Stimulated activated CD4-positive, alpha-beta T cell treated with anti-CD3 and anti-CD28 coated beads, Interleukin-4, amount 100 ng/mL, for 1 hour (primary cell): ENCODE measurements around the gene NLRP6.
"Not testable (repeated sequence)": the region's sequence is repeated elsewhere in the genome, so short reads cannot be mapped to it uniquely, and the experiment has no call there.

ENCODE experiments used
- DNase-seq: peaks from one replicate; pipeline ENCODE4 v3.0.0-alpha.2; 2020

NLRP6 gene

GRCh38 chr11:256952-257737, 21.1 kb upstream of the NLRP6 start:
- DNase-seq: no peak

- no peak for DNase-seq
These were observed 20.3 kb upstream of the NLRP6 start for GRCh38 chr11:257766-258493.

DNA sequence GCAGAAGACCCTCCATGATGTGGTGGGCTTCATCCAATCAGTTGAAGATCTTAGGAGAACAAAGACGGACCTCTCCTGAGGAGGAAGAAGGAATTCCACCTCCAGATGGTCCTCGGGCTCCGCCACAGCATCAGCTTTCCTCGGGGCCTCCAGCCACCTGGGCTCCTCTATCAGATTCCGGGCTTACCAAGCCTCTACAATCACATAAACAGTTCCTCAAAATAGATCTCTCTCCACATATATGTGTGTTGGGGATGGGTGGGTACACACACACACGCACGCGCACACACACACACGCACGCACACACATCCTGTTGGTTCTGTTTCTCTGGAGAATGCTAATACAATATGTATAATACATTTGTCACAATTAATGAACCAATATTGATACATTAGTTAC, 18.8 kb upstream of the NLRP6 start:
- DNase-seq: no peak

DNA sequence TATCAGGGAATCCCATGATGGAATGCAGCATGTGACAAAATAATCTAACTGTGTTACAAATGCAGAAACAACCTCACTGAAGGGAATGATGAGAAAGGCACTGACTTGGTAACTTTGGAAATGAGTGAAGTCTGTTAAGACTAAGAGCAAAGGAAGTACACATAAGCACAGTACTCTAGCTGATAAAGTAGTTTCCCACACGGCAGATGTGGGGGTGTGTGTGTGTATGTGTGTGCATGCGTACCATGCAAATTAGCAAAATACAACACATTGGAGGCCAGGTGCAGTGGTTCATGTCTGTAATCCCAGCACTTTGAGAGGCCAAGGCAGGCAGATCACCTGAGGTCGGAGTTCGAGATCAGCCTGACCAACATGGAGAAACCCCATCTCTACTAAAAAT, 16.6 kb upstream of the NLRP6 start:
- DNase-seq: no peak

- peak; percentile 26 for DNase-seq
These were observed 11.3 kb upstream of the NLRP6 start for GRCh38 chr11:266676-267439.

DNA sequence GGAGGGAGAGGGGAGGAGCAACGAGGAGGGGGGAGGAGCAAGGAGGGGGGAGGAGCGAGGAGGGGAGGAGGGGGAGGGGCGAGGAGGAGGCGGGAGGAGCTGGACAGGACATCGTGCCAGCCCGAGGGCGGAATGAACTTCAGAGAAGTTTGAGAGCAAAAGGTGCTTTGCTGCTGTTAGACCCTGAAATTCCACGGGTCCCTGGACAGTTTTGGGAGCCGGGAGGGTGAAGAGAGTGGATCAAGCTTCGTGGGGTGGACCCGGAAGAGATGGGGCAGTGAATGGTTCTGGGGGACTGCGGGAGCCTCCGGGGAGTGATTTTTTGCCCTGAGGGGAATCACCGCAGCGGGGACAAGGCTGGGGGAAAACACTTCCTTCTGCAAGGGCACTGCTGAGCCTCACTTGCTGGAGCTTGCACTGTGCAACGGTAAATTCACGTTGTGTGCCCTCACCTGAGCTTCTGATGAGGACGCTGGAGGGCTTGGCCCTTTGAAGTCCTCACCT, 10.7 kb upstream of the NLRP6 start:
- peak; percentile 59 for DNase-seq

- not testable (repeated sequence) for DNase-seq
These were observed 9.5 kb upstream of the NLRP6 start for GRCh38 chr11:268716-269145.

DNA sequence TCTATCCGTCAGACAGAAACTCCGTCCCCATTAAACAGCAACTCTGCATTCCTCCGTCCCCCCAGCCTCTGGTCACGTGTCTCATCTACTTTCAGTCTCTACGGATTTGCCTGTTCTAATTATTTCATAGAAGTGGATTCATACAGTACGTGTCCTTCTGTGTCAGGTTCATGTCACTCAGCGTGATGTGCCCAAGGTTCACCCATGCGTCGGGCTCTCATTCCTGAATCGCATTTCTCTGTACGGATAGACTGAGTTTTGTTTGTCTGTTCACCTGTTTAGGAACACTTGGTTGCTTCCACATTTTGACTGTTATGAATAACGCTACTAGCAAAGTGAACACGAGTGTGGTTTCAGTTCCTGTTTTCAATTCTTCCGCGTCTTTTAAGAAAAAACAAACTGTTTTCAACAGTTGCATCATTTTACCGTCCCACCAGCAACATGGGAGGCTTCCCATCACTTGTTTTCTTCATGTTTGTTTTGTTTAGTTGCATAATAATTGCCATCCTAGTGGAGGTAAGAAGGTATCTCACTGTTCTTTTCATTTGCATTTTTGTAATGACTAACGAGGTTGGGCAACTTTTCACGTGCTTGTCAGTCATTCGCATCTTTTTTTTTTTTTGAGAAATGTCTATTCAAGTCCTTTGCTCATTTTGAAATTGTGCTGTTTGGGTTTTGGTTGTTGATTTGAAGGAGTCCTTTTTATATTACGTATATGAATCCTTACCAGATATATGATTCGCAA, 8.9 kb upstream of the NLRP6 start:
- peak; percentile 40 for DNase-seq

- no peak for DNase-seq
These were observed 7.5 kb upstream of the NLRP6 start for GRCh38 chr11:270451-271318.

DNA sequence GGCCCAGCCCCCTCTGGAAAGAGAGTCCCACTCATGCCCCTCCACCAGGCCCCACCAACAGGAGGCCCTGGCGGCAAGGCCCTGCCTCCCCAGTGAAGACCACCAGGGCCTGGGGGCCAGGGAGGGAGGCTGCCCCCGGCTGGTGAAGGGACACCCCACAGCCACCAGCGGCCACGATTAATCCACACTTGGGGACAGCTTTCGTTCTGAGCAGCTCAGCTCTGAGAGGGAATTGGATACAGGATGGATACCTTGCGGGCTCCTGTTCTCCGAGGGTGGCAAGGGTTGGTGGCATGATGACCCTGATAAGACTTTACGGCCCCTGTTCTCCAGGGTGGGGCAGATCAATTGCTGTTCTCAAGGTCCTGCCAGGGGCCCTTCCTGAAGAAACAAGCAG, 6.9 kb upstream of the NLRP6 start:
- DNase-seq: no peak

DNA sequence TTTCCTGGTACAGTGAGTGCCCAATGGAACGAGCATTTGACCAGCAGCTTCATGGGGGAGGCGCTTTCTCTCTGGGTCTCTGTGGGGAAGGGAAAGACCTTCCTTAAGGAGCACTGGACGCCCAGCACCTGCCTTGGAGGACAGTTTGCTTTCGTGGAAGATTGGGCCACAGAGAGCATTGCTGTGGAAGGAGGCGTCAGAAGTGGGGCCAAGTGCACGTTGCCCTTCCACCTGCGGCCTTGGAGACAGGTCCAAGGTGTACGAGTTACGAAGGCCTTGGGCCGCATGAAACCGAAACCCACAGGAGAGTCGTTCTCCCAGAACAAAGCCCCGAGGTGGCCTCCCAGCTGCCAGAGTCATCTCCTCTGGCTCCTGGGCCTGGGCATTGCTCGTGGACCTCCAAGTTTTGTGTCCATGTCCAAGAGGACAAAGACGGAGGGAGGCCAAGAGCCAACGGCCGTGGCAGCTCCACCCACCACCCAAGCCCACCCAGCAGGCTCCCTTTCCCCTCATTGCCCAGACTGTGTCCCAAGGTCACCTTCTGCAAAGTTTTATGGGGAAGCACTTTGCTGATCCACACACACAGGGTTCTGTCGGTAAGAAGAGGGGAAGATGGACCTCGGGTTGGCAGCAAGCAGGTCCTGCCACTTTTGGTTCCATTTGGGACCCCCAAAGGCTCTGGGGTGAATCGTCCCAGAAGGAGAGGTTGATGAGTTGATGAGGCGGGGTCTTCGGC, 5.8 kb upstream of the NLRP6 start:
- no peak for DNase-seq

DNA sequence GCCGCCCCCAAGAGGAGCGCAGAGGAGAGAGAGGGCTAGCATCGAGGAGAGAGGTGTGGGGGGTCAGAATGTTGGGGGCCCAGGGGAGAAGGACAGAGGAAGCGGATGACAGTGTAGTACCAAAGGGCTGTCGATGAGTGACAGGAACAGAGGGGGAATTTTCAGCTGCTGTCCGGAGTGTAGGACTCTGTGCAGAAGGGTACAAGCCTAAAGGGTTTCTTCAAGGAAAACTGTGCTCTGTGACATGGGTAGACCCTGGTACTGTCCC, 5.3 kb upstream of the NLRP6 start:
- DNase-seq: no peak

DNA sequence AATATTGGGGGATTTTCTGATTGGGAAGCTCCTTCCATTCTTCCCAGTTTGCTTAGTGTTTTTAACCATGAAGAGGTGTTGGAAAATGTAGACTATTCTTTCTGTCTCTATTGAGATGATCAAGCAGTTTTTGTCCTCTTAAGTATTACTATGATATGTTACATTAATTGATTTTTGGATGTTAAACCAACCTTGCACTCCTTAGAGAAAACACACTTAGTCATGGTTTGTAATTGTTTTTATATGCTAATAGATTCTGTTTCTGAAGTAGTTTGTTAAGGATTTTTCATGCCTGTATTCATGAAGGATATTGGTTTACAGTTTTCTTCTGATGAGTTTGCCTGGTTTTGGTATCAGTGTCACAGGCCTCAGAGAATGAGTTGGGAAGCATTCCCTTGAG, 2.0 kb upstream of the NLRP6 start:
- DNase-seq: no peak

- no peak for DNase-seq
These were observed 1.1 kb downstream of the NLRP6 start for GRCh38 chr11:279040-279965.

DNA sequence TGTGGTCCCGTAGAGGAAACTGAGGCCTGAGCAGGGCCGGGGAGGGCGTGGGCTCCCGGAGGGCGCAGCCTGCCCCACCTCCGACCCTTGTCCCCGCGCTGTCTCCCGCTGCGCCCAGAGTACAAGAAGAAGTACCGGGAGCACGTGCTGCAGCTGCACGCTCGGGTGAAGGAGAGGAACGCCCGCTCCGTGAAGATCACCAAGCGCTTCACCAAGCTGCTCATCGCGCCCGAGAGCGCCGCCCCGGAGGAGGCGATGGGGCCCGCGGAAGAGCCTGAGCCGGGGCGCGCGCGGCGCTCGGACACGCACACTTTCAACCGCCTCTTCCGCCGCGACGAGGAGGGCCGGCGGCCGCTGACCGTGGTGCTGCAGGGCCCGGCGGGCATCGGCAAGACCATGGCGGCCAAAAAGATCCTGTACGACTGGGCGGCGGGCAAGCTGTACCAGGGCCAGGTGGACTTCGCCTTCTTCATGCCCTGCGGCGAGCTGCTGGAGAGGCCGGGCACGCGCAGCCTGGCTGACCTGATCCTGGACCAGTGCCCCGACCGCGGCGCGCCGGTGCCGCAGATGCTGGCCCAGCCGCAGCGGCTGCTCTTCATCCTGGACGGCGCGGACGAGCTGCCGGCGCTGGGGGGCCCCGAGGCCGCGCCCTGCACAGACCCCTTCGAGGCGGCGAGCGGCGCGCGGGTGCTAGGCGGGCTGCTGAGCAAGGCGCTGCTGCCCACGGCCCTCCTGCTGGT, 1.9 kb downstream of the NLRP6 start:
- peak; percentile 62 for DNase-seq

DNA sequence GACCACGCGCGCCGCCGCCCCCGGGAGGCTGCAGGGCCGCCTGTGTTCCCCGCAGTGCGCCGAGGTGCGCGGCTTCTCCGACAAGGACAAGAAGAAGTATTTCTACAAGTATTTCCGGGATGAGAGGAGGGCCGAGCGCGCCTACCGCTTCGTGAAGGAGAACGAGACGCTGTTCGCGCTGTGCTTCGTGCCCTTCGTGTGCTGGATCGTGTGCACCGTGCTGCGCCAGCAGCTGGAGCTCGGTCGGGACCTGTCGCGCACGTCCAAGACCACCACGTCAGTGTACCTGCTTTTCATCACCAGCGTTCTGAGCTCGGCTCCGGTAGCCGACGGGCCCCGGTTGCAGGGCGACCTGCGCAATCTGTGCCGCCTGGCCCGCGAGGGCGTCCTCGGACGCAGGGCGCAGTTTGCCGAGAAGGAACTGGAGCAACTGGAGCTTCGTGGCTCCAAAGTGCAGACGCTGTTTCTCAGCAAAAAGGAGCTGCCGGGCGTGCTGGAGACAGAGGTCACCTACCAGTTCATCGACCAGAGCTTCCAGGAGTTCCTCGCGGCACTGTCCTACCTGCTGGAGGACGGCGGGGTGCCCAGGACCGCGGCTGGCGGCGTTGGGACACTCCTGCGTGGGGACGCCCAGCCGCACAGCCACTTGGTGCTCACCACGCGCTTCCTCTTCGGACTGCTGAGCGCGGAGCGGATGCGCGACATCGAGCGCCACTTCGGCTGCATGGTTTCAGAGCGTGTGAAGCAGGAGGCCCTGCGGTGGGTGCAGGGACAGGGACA, 2.7 kb downstream of the NLRP6 start:
- peak; percentile 49 for DNase-seq

GRCh38 chr11:281486-282161, 3.4 kb downstream of the NLRP6 start:
- no peak for DNase-seq

DNA sequence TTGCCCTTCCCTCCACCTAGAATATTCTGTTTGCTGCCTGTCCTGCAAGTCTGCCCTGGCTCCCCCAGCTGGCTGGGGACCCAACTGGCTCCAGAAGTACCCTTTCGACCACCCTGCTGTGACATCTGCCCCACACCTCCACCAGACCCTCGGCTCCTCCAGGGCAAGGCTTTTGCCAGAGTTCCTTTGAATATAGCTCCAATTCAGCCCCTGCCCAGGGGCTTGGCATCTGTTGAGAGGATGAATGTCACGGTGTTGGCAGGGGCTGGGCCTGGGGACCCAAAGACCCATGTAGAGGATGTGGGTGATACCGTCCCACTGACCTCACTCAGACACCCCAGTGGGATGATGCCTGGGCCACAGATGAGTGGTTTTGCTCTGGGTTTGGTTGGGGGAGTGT, 4.0 kb downstream of the NLRP6 start:
- DNase-seq: no peak
